K562 (cell line): ENCODE data around the gene SLC39A11.

Experiments used
- CBX2 ChIP-seq: fragments of 200-600 bp; sonication (generic); IDR thresholded peaks from one replicate; pipeline ENCODE4 v1.6.1; 2012; ENCODE audit warnings: mild to moderate bottlenecking, low read length, inconsistent platforms; ENCODE audit not compliant: insufficient read depth, poor library complexity, severe bottlenecking
- DNMT1 ChIP-seq: fragments of 450-650 bp; IDR thresholded peaks from 2 replicates; pipeline ENCODE4 v1.6.1; 2016; ENCODE audit warnings: antibody characterized with exemption, mild to moderate bottlenecking
- HMGXB4 ChIP-seq: sonication (generic); formaldehyde crosslinking; IDR thresholded peaks from 2 replicates; pipeline ENCODE4 v1.8.1; 2023; ENCODE audit warnings: mild to moderate bottlenecking, missing genetic modification reagents
- KDM4B ChIP-seq, 2 experiments: fragments of 450-650 bp in 1 of 2; sonication (generic) in 1 of 2; IDR thresholded peaks; 2 replicates each; pipeline ENCODE4 v1.6.1; 2016 to 2017; ENCODE audit warnings: borderline replicate concordance in 2 of 2, antibody characterized with exemption in 1 of 2, low read depth in 1 of 2, mild to moderate bottlenecking in 1 of 2
- MTA3 ChIP-seq: fragments of 450-650 bp; formaldehyde crosslinking; IDR thresholded peaks from 2 replicates; pipeline ENCODE4 v1.6.1; 2017; ENCODE audit warnings: mild to moderate bottlenecking, borderline replicate concordance
- MXD1 ChIP-seq: fragments of 250-450 bp; sonication (Bioruptor Pico); IDR thresholded peaks from 2 replicates; pipeline ENCODE4 v1.8.0; 2021; ENCODE audit warnings: borderline replicate concordance, mild to moderate bottlenecking, moderate library complexity; ENCODE audit not compliant: poor library complexity, severe bottlenecking
- PHF20 ChIP-seq: fragments of 450-650 bp; IDR thresholded peaks from 2 replicates; pipeline ENCODE4 v1.6.1; 2018; ENCODE audit not compliant: partially characterized antibody
- REST ChIP-seq, 2 experiments: fragments of 450-650 bp; formaldehyde crosslinking in 1 of 2; IDR thresholded peaks; 2 replicates each; pipeline versions ENCODE4 v1.4.0 to v1.6.1; 2014 to 2020; ENCODE audit warnings: mild to moderate bottlenecking in 2 of 2, borderline replicate concordance in 1 of 2, low read depth in 1 of 2
- RFX5 ChIP-seq: IDR thresholded peaks from 2 replicates; pipeline ENCODE4 v1.6.1; 2011; ENCODE audit warnings: low read depth, mild to moderate bottlenecking, improper control_type of control experiment, low read length
- UBTF ChIP-seq, 2 experiments: IDR thresholded peaks; 2 replicates each; pipeline ENCODE4 v1.6.1; 2012; ENCODE audit warnings: improper control_type of control experiment in 2 of 2, low read depth in 2 of 2, low read length in 2 of 2, borderline replicate concordance in 1 of 2
- ZFX ChIP-seq: sonication (generic); formaldehyde crosslinking; IDR thresholded peaks from 2 replicates; pipeline ENCODE4 v1.8.0; 2022; ENCODE audit warnings: mild to moderate bottlenecking, missing genetic modification reagents, moderate library complexity
- ZZZ3 ChIP-seq: fragments of 450-650 bp; IDR thresholded peaks from 2 replicates; pipeline ENCODE4 v1.6.1; 2016; ENCODE audit warnings: antibody characterized with exemption, mild to moderate bottlenecking, moderate library complexity

- no peak for TF ChIP-seq MTA3
- no peak for TF ChIP-seq ZFX
- no peak for TF ChIP-seq DNMT1
- TF ChIP-seq REST (IDR thresholded peaks at IDR 0.05; ENCODE audit: borderline replicate concordance) = no peak
- no peak for TF ChIP-seq REST (CRISPR knock-in tag; IDR thresholded peaks at IDR 0.05; ENCODE audit: low read depth)
- no peak for TF ChIP-seq ZZZ3
- TF ChIP-seq UBTF (IDR thresholded peaks at IDR 0.05; ENCODE audit: borderline replicate concordance in 1 of 2, low read depth in 2 of 2, low read length in 2 of 2) = no peak
- no peak for TF ChIP-seq PHF20
- no peak for TF ChIP-seq CBX2
- no peak for TF ChIP-seq RFX5
- no peak for TF ChIP-seq KDM4B (IDR thresholded peaks at IDR 0.05; ENCODE audit: borderline replicate concordance in 2 of 2, low read depth in 1 of 2)
- TF ChIP-seq HMGXB4 (CRISPR knock-in tag) = no peak
- no peak for TF ChIP-seq MXD1 (CRISPR knock-in tag)
These were observed 440.5 kb downstream of the SLC39A11 start for GRCh38 chr17:72651988-72652387.
